Bone marrow (tissue), 2 donors: Measurements from ENCODE around the gene EZH1.
A peak's percentile ranks its signal among the peaks of the same experiment; 100 is the strongest.
"Not testable (repeated sequence)": the region's sequence is repeated elsewhere in the genome, so short reads cannot be mapped to it uniquely, and the experiment has no call there.

Experiments used
- DNase-seq, 2 donors: peaks; one replicate each; lab custom pipeline; 2025; lab: John Stamatoyannopoulos, UW

The EZH1 gene

GRCh38 chr17:42772945-42773289, 28.1 kb upstream of the EZH1 start:
- DNase-seq: no peak

DNA sequence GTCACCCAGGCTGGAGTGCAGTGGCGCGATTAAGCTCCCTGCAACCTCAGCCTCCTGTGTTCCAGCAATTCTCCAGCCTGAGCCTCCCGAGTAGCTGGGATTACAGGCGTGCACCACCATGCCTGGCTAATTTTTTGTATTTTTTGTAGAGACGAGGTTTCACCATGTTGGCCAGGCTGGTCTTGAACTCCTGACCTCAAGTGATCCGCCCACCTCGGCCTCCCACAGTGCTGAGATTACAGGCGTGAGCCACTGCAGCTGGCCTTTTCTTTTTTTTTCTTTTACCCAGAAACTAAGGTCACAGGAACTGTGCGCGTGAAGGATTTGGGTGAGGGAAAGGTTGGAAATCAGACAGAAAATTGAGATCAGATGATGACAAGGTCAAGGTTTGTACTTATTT, 25.1 kb upstream of the EZH1 start:
- not testable (repeated sequence) for DNase-seq

DNA sequence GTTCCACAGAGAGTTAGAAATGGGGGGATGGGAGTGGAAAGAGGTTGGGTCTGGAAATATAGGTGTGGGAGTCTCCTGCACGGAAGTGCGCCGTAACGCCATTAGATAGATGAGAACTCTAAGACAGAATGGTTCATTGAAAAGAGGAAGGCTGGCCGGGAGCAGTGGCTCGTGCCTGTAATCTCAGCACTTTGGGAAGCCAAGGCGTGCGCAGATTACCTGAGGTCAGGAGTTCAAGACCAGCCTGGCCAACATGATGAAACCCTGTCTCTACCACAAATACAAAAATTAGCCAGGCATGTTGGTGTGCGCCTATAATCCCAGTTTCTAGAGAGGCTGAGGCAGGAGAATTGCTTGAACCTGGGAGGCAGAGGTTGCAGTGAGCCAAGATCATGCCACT, 23.2 kb upstream of the EZH1 start:
- not testable (repeated sequence) for DNase-seq

DNA sequence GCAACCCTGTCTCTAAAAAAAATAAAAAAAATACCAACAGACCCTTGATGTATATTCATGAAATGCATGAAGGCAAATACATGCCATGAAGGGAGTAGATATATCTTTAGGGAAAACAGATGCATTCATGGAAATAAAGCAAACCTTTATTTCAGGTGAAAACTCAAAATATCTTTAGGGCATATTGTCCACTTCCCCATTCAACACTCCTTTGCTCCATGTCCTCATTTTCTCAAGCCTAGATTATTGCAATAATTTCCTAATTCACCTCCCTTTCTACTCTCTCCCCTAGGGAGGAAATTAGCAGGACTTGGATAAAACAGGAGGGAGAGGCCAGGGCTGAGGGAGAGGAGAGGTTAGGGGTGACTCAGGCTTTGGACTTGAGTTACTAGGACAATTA, 22.7 kb upstream of the EZH1 start:
- no peak for DNase-seq

- DNase-seq: no peak
These were observed 21.3 kb upstream of the EZH1 start for GRCh38 chr17:42766124-42766523.

GRCh38 chr17:42761638-42762037, 16.8 kb upstream of the EZH1 start:
- DNase-seq: no peak

DNA sequence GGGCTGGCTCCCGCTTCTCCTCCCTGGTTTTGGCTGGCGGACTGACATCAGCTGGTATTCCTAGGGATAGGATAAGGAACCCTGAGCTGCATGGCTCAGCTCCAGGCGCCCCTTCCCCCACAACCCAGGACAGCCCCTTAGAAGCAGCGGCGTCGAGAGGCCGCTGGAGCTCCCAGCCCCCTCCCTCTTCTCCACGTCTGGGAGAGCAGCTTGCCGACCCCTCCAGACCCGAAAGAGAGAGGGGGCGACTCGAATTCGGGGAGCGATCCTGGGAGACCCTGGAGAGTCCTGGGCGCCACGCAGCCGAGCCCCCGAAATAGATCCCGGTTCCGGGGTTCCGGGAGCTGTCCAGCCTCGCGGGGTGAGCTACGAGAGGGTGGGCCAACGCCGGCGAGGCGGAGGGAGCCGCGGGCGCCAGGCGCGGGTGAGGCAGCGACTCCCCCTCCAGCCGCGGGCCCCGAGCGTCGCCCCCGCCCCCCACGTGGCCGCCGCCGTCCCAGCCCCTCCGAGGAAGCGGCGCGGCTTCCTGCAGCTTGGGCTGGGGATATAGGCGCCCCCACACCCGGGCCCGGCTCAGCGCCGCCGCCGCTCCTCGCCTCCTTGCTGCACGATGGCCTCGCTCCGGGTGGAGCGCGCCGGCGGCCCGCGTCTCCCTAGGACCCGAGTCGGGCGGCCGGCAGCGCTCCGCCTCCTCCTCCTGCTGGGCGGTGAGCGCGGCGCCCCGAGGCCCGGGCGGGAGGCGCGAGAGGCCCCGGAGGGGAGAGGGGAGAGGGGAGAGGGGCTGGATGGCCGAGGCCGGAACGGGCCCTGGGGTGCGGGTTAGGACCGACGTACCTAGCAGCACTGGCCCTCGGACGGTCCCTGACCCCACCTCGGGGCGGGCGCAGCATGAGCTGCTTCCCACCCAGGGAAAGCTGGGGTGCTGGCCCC, 16.1 kb upstream of the EZH1 start, which contains the start of gene RAMP2:
Gene RAMP2 (plus strand): TSS at position 576 of the 930 bp plus-strand sequence. CDS start 35 bp downstream, at position 611.
- no peak for DNase-seq

- no peak for DNase-seq
These were observed 15.3 kb upstream of the EZH1 start for GRCh38 chr17:42759982-42760651.

DNA sequence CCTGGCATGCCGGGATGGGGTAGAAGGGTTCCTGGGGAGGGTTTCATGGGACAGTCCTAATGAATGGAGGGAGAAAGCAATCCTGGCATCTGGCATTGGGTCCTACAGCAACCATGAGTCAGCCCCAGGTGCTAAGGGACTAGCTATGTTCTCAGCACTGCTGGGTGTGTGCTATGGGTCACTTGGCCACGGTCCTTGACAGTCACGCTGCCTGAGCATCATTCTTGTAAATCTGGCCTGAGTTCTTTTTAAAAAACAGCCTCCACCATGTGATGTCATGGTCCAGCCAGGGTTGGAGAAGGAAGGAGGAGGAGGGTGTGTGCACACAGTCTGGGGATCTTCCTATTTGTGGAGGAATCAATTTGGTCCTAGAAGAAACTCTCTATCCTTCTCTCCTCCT, 9.9 kb upstream of the EZH1 start:
- no peak for DNase-seq

GRCh38 chr17:42751628-42752027, 6.8 kb upstream of the EZH1 start:
- DNase-seq: no peak

DNA sequence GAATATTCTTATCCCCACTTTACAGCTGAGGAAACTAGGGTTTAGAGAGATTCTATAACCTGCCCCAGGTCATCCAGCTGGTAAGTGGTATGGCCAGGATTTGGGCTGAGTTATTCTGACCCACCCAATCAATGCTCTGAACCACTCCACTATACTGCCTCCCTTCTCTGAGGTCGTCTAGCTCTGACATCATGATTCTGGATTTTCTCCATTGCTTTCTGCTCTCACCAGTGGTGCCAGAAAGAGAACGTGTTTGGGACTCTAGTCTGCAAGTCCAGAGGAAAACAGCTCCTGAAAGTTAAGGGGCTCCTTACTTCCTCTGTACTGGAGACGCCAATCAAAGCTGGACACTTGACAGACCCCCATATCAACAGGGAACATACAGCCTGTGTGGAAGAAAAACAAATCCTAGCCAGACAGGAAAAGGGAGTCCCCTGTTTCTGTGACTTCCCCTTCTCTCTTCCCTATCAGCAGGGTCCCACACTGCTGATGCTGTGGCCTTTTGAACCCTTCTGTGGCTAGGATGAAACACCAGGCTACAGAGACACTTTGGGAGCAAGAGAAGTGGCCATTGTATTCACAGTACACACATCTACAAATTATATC, 6.0 kb upstream of the EZH1 start:
- DNase-seq: peak in 1 of 2 donors; percentile 34

GRCh38 chr17:42748908-42749798, 4.3 kb upstream of the EZH1 start:
- DNase-seq: no peak

- DNase-seq: no peak
These were observed 3.5 kb upstream of the EZH1 start for GRCh38 chr17:42748202-42748907.

- DNase-seq: peak in 1 of 2 donors; percentile 87
These were observed 496 bp downstream of the EZH1 start for GRCh38 chr17:42744283-42744805.

- DNase-seq: no peak
These were observed 1.1 kb downstream of the EZH1 start for GRCh38 chr17:42743595-42744282.

GRCh38 chr17:42742916-42743315, 1.9 kb downstream of the EZH1 start:
- DNase-seq: not testable (repeated sequence)

DNA sequence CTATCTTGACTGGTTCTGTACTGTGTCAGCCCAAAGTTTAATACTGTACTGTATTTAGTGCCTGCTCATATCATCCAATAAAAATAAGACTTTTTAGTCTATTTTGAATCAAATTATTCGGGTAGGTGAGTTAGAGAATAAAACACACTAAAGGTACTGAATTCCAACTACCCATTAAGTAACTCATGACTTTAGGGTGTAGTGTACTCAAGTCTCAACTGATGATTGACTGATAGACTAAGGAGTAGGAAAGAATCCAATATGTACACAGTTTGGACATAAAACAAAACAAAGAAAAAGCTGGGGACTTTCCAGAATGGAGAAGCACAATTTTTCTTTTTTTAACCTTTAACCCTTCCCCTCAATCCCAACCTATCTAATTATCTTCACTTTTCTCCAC, 4.1 kb downstream of the EZH1 start:
- DNase-seq: no peak

- no peak for DNase-seq
These were observed 19.7 kb downstream of the EZH1 start for GRCh38 chr17:42725143-42725542.

GRCh38 chr17:42723636-42724035, 21.2 kb downstream of the EZH1 start:
- DNase-seq: no peak

DNA sequence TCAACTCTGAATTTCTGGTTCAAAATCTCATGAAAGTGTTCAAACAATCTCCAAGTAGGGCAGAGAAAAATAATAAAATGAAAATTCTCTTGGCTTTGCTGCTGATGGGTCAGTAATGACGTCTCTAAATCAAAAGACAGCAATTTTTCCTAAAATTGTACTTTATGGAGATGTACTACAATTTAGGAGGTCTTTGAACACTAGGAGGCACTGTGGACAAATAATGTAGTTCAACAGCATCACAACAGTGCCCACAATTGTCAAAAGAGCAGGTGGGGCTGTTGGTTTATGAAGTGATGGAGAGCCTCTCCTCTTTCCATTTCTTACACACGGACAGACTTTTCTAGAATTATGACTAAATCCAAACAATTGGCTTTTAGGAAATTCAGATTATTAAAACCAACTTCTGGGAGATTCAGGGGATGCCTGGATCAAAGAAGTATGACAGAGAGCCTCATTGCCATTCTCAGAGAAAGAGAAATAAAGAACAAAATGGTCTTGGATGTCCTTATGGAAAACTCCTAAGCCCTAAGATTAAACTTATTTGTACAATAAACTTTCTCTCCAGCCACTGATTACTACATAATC, 23.8 kb downstream of the EZH1 start:
- peak in 1 of 2 donors; percentile 67 for DNase-seq
